ENCODE results near the gene DNM2.
A peak's percentile ranks its signal among the peaks of the same experiment; 100 is the strongest.
"Not testable (repeated sequence)": the region's sequence is repeated elsewhere in the genome, so short reads cannot be mapped to it uniquely, and the experiment has no call there.

The DNM2 gene

GRCh38 chr19:10717356-10718204 lies at the start of gene DNM2:
Gene DNM2, plus strand, starts transcription at chr19:10718079. Its CDS starts 164 bp downstream, at chr19:10718243.
- peak; percentile 99 for FAIRE-seq

- FAIRE-seq = no peak
These were observed 48.6 kb upstream of the DNM2 start for GRCh38 chr19:10669246-10669645.

- FAIRE-seq = no peak
These were observed 47.7 kb upstream of the DNM2 start for GRCh38 chr19:10670182-10670581.

GRCh38 chr19:10670876-10671804 lies 46.7 kb upstream of the DNM2 start:
- FAIRE-seq = no peak

GRCh38 chr19:10671922-10672321 lies 46.0 kb upstream of the DNM2 start:
- FAIRE-seq = not testable (repeated sequence)

DNA sequence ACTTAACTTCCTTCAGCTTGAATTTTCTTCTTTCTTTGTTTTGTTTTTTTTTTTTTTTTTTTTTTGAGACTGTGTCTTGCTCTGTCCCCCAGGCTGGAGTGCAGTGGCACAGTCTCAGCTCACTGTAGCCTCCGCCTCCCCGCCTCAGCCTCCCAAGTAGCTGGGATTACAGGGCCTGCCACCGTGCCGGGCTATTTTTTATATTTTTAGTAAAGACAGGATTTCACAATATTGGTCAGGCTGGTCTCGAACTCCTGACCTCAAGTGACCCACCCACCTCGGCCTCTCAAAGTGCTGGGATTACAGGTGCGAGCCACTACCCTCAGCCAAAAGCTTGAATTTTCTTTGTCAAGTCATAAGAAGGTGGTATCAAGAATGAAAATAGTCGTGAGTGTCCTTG lies 42.7 kb upstream of the DNM2 start:
- not testable (repeated sequence) for FAIRE-seq

GRCh38 chr19:10677751-10678150 lies 40.1 kb upstream of the DNM2 start:
- FAIRE-seq = no peak

DNA sequence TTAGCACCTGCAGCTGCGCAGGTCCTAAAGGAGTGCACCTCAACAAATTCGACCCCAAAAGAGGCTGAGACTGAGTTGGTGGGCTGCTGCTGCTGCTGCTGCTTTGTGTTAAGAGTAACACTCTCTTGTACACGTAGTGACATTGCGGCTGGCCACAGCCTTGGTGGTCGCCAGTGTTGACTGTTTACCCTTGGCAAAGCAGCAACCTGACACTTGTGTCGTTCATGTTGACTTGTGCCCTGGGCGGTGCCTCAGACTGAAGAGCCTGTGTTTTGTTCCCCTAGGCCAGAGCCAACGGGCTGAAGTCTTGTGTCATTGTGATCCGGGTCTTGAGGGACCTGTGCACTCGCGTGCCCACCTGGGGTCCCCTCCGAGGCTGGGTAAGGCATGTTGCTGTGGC lies 39.1 kb upstream of the DNM2 start:
- no peak for FAIRE-seq

DNA sequence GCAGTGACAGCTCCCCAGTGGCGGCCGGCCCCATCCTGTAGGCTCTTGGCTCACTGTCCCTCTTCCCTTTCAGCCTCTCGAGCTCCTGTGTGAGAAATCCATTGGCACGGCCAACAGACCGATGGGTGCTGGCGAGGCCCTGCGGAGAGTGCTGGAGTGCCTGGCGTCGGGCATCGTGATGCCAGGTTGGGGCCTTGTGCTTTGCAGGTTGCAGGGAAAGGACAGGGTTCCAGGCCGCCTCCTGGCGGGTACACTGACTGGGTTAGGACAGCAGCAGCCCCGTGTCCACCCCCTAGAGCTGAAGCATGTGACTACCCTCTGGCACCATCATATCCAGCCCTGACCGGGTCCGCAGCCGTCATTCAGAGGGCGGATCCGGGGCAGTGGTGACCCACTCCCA lies 38.1 kb upstream of the DNM2 start:
- FAIRE-seq = no peak

DNA sequence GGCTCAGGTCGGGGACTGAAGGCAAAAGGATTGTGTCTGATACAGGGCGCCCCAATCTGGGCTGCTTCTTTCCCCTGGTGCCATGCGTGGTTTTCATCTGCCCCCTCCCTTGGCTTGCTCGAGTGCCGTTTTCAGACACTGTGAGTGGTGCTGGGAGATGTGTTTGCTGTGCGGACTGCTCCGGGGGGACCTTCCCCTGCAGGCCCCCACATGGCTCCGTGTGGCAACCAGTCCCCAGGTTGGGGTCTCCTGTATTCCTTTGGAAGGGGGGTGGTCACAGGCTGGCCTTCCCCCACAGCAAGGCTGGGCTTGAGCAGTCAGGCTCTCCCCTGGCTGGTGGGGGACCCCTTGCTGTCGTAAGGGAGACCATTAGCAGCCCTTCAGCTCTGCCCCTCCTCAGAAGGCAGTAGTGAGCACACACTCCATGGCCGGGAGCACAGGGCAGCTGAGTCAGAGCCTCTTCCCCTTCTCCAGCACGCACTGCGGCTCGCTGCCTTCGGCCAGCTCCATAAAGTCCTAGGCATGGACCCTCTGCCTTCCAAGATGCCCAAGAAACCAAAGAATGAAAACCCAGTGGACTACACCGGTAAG lies 37.2 kb upstream of the DNM2 start:
- no peak for FAIRE-seq

GRCh38 chr19:10681658-10682057 lies 36.2 kb upstream of the DNM2 start:
- no peak for FAIRE-seq

DNA sequence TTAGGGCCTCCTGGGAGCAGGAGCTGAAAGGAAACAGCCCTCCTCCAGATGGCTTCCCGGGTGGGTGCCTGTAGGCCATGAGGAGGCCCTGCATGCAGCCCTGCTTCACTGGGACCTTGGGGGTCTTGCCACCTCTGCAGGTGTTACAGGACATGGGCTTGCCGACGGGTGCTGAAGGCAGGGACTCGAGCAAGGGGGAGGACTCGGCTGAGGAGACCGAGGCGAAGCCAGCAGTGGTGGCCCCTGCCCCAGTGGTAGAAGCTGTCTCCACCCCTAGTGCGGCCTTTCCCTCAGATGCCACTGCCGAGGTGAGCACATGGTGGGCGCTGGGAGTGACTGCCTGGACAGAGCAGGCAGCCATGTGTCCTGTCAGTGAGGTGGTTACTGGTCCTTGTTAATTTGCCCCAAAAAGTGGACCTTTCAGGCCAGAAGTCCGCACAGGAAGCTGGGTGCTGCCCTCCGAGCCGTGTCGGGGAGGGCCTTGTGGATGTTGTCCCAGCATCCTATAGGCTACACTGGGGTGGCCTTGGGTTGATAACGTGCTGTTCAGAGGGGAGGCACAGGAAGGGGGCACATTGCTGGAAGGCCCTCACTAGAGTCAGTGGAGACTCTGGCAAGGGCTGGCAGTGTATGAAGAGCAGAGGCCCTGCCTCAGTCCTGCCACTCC lies 35.3 kb upstream of the DNM2 start:
- no peak for FAIRE-seq

- no peak for FAIRE-seq
These were observed 34.8 kb upstream of the DNM2 start for GRCh38 chr19:10683064-10683426.

- no peak for FAIRE-seq
These were observed 34.3 kb upstream of the DNM2 start for GRCh38 chr19:10683582-10683981.

- FAIRE-seq = no peak
These were observed 32.7 kb upstream of the DNM2 start for GRCh38 chr19:10685210-10685609.

GRCh38 chr19:10686193-10686592 lies 31.7 kb upstream of the DNM2 start:
- FAIRE-seq = no peak

DNA sequence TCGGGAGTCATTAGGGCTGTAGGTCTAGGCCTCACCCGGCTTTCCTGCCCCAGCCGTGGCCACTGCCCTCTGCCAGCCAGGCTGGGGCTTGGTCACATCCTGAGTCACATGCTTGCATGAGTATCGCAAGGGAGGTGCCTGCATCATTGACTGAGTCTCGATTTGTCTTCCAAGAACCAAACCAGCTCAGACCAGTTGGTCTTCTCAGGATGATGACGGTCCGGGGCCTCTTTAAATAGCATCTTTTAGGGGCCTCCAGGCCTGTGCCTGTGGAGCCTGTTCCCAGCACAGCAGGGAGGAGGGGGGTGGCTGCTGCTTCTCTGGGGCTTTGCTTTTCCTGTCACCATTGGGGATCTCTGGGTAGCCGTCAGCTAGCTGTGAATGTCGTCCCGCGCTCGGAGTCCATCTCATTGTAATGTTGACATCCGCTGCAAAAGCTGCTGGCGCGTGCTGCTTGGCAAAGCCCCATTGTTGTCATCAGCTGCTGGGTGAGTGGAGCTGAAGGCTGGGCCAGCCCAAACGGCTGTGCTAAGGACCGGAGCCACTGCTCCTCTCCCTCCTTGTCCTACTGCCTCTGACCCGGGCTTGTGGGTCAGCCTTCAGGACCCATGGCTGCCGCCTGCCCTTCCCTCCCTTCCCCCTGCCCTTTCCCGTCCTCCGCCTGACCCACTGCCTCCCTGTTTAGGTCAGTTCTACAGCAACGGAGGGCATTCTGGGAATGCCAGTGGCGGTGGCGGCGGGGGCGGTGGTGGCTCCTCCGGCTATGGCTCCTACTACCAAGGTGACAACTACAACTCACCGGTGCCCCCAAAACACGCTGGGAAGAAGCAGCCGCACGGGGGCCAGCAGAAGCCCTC lies 31.0 kb upstream of the DNM2 start:
- no peak for FAIRE-seq

- no peak for FAIRE-seq
These were observed 30.2 kb upstream of the DNM2 start for GRCh38 chr19:10687518-10688288.

DNA sequence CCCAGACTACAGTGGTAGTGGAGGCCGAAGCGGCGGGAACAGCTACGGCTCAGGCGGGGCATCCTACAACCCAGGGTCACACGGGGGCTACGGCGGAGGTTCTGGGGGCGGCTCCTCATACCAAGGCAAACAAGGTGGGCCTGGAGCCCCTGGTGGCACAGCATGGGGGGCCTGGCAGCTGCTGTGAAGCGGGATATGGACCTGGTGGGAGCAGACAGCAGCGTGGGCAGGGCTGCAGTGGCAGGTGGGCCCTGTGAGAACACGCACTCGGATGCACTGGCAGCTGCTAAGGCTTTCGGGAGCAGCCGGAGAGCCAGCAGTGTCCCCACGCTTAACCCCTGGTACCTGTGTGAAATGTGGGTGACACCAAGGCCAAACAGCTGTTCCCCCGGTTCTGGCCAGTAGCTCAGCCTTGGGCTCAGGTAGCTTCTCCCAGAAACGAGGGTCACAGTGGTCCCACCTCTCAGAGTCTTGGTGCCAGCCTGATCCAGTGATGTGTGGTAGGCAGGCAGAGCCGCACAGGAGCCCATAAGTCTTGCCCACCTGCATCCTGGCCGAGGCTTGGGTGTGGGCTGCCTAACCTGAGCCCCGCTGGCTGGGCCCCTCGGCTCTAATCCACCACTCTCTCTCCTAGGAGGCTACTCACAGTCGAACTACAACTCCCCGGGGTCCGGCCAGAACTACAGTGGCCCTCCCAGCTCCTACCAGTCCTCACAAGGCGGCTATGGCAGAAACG lies 29.2 kb upstream of the DNM2 start:
- FAIRE-seq = no peak

DNA sequence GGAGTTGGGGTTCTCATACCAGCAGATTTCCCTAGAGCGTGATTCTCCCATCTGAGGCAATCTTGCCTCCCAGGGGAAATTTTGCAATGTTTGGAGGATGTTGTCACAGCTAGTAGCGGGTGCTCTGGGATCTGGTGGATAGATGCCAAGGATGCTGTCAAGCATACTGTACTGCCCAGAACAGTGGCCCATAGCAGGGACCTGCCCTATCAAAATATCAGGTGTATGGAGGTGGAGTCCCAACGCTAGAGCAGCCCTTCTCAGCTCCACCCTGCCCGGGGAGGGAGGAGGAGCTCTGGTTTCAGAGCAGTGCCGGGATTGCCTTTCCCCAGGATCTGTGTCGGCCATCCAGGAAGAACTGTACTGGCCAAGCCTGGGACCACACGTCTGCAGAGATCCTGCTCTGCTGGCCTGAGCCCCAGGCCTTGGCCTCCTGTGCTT lies 27.5 kb upstream of the DNM2 start:
- FAIRE-seq = no peak

Data from A204.1 (cell line).